ENCODE measurements around the gene FSIP1. TPM values are rescaled to one million over a fixed set of nuclear protein-coding genes. Genes with fewer than 3 reads are reported as not detected.

The FSIP1 gene
- total and polyA plus RNA-seq, 2 donors from 2014 or later, result 0.75 to 2.4 TPM

GRCh38 chr15:39698444-39699390 lies 83.9 kb downstream of the FSIP1 start:
- no peak overlapping the region for H3K27ac ChIP-seq (ENCODE audit: low read depth in 2 of 2, low read length in 2 of 2)
- no peaks in the 10 kb centered on the region for H3K27me3 ChIP-seq (ENCODE audit: control insufficient read depth, insufficient read depth, low read length)
- intact Hi-C loops (cut with DNase I), result loop anchor here (10.0 kb wide), 1 partner anchor 56 kb away; no protein-coding TSS in a partner anchor
- no peaks in the 10 kb centered on the region for H3K9me3 ChIP-seq (ENCODE audit: control insufficient read depth in 2 of 3, insufficient read depth in 1 of 3, low read length in 3 of 3)
- TF ChIP-seq CTCF (IDR thresholded peaks at IDR 0.05; ENCODE audit: borderline replicate concordance, extremely low read depth, insufficient read depth), result no peak
- DNase-seq, result no peak
- no peaks in the 10 kb centered on the region for H3K36me3 ChIP-seq (ENCODE audit: control insufficient read depth in 2 of 3, insufficient read depth in 3 of 3, low read length in 3 of 3)
- no peaks in the 10 kb centered on the region for H3K4me1 ChIP-seq (ENCODE audit: control insufficient read depth in 2 of 3, insufficient read depth in 2 of 3, low read depth in 1 of 3, low read length in 3 of 3)
- no peak overlapping the region for H3K9ac ChIP-seq (ENCODE audit: low read length in 3 of 3)
- H3K4me3 ChIP-seq (ENCODE audit: low read length in 3 of 3), result no peak overlapping the region
- no peak for FAIRE-seq

- no peak overlapping the region for H3K9ac ChIP-seq (ENCODE audit: low read length in 3 of 3)
- H3K9me3 ChIP-seq (ENCODE audit: control insufficient read depth in 2 of 3, insufficient read depth in 1 of 3, low read length in 3 of 3), result no peaks in the 10 kb centered on the region
- no peaks in the 10 kb centered on the region for H3K27me3 ChIP-seq (ENCODE audit: control insufficient read depth, insufficient read depth, low read length)
- no peak overlapping the region for H3K27ac ChIP-seq (ENCODE audit: low read depth in 2 of 2, low read length in 2 of 2)
- no peaks in the 10 kb centered on the region for H3K36me3 ChIP-seq (ENCODE audit: control insufficient read depth in 2 of 3, insufficient read depth in 3 of 3, low read length in 3 of 3)
- no peak for DNase-seq
- peaks cover 0 to 5% (median 0%) of the 10 kb centered on the region in 3 donors for H3K4me1 ChIP-seq (ENCODE audit: control insufficient read depth in 2 of 3, insufficient read depth in 2 of 3, low read depth in 1 of 3, low read length in 3 of 3)
- H3K4me3 ChIP-seq (ENCODE audit: low read length in 3 of 3), result no peak overlapping the region
- FAIRE-seq, result no peak
- no peak for TF ChIP-seq CTCF (IDR thresholded peaks at IDR 0.05; ENCODE audit: borderline replicate concordance, extremely low read depth, insufficient read depth)
- intact Hi-C loops (cut with DNase I), result loop anchor here (10.0 kb wide), 1 partner anchor 57 kb away; no protein-coding TSS in a partner anchor
These were observed 85.1 kb downstream of the FSIP1 start for GRCh38 chr15:39697509-39697908.

- no peak overlapping the region for H3K9ac ChIP-seq (ENCODE audit: low read length in 3 of 3)
- no peaks in the 10 kb centered on the region for H3K9me3 ChIP-seq (ENCODE audit: control insufficient read depth in 2 of 3, insufficient read depth in 1 of 3, low read length in 3 of 3)
- intact Hi-C loops (cut with DNase I), result loop anchor here (10.0 kb wide), 1 partner anchor 59 kb away; no protein-coding TSS in a partner anchor
- H3K4me1 ChIP-seq (ENCODE audit: control insufficient read depth in 2 of 3, insufficient read depth in 2 of 3, low read depth in 1 of 3, low read length in 3 of 3), result peaks cover 0 to 5% (median 0%) of the 10 kb centered on the region in 3 donors
- H3K36me3 ChIP-seq (ENCODE audit: control insufficient read depth in 2 of 3, insufficient read depth in 3 of 3, low read length in 3 of 3), result no peaks in the 10 kb centered on the region
- FAIRE-seq (no peak), DNase-seq (no peak)
- no peak for TF ChIP-seq CTCF (IDR thresholded peaks at IDR 0.05; ENCODE audit: borderline replicate concordance, extremely low read depth, insufficient read depth)
- H3K27me3 ChIP-seq (ENCODE audit: control insufficient read depth, insufficient read depth, low read length), result no peaks in the 10 kb centered on the region
- no peak overlapping the region for H3K4me3 ChIP-seq (ENCODE audit: low read length in 3 of 3)
- H3K27ac ChIP-seq (ENCODE audit: low read depth in 2 of 2, low read length in 2 of 2), result no peak overlapping the region
These were observed 86.8 kb downstream of the FSIP1 start for GRCh38 chr15:39695793-39696192.
